ENCODE data around the gene DSCAM. TPM values are rescaled to one million over a fixed set of nuclear protein-coding genes. Genes with fewer than 3 reads are reported as not detected.

DSCAM gene
- total RNA-seq, 4 donors from 2014 or later = 0.19 TPM; not detected in 3

GRCh38 chr21:40339050-40339449 is 507.9 kb downstream of the DSCAM start:
- TF ChIP-seq CTCF (IDR thresholded peaks at IDR 0.05) (no peak), POLR2A (IDR thresholded peaks at IDR 0.05) (no peak)
- H3K27me3 ChIP-seq = no peaks in the 10 kb centered on the region
- no peaks in the 10 kb centered on the region for H3K4me1 ChIP-seq
- no peaks in the 10 kb centered on the region for H3K36me3 ChIP-seq
- H3K27ac ChIP-seq = no peak overlapping the region
- H3K4me3 ChIP-seq = no peak overlapping the region
- H3K9me3 ChIP-seq = no peaks in the 10 kb centered on the region
- DNase-seq = no peak

GRCh38 chr21:40337981-40338380 is 509.0 kb downstream of the DSCAM start:
- H3K36me3 ChIP-seq = no peaks in the 10 kb centered on the region
- H3K27ac ChIP-seq = no peak overlapping the region
- H3K4me1 ChIP-seq = no peaks in the 10 kb centered on the region
- TF ChIP-seq CTCF (IDR thresholded peaks at IDR 0.05) (no peak), POLR2A (IDR thresholded peaks at IDR 0.05) (no peak)
- no peaks in the 10 kb centered on the region for H3K27me3 ChIP-seq
- H3K4me3 ChIP-seq = no peak overlapping the region
- no peaks in the 10 kb centered on the region for H3K9me3 ChIP-seq
- DNase-seq = no peak

- no peak for TF ChIP-seq POLR2A (IDR thresholded peaks at IDR 0.05)
- no peak for TF ChIP-seq CTCF (IDR thresholded peaks at IDR 0.05)
- Histone ChIP-seq H3K4me1 (no peaks in the 10 kb centered on the region), H3K36me3 (no peaks in the 10 kb centered on the region), H3K27ac (no peak overlapping the region), H3K4me3 (no peak overlapping the region), H3K9me3 (no peaks in the 10 kb centered on the region), H3K27me3 (no peaks in the 10 kb centered on the region)
- DNase-seq = no peak
These were observed 511.3 kb downstream of the DSCAM start for GRCh38 chr21:40335704-40336103.

- Histone ChIP-seq H3K9me3 (no peaks in the 10 kb centered on the region), H3K4me3 (no peak overlapping the region), H3K27me3 (no peaks in the 10 kb centered on the region), H3K4me1 (no peaks in the 10 kb centered on the region), H3K27ac (no peak overlapping the region), H3K36me3 (no peaks in the 10 kb centered on the region)
- TF ChIP-seq POLR2A (IDR thresholded peaks at IDR 0.05) = no peak
- no peak for TF ChIP-seq CTCF (IDR thresholded peaks at IDR 0.05)
- no peak for DNase-seq
These were observed 512.8 kb downstream of the DSCAM start for GRCh38 chr21:40334159-40334558.

GRCh38 chr21:40333731-40334130 is 513.2 kb downstream of the DSCAM start:
- DNase-seq = no peak
- Histone ChIP-seq H3K4me3 (no peak overlapping the region), H3K36me3 (no peaks in the 10 kb centered on the region), H3K27ac (no peak overlapping the region), H3K27me3 (no peaks in the 10 kb centered on the region), H3K9me3 (no peaks in the 10 kb centered on the region), H3K4me1 (no peaks in the 10 kb centered on the region)
- TF ChIP-seq CTCF (IDR thresholded peaks at IDR 0.05) (no peak), POLR2A (IDR thresholded peaks at IDR 0.05) (no peak)

GRCh38 chr21:40331804-40332203 is 515.2 kb downstream of the DSCAM start:
- H3K27ac ChIP-seq = no peak overlapping the region
- H3K9me3 ChIP-seq = no peaks in the 10 kb centered on the region
- no peaks in the 10 kb centered on the region for H3K36me3 ChIP-seq
- TF ChIP-seq CTCF (IDR thresholded peaks at IDR 0.05) = no peak
- TF ChIP-seq POLR2A (IDR thresholded peaks at IDR 0.05) = no peak
- no peaks in the 10 kb centered on the region for H3K27me3 ChIP-seq
- no peak for DNase-seq
- no peaks in the 10 kb centered on the region for H3K4me1 ChIP-seq
- H3K4me3 ChIP-seq = no peak overlapping the region

All from Peyer's patch (tissue), 4 donors.